ENCODE measurements around the gene TNS2.
"Not testable (repeated sequence)": the region's sequence is repeated elsewhere in the genome, so short reads cannot be mapped to it uniquely, and the experiment has no call there.

The TNS2 gene

DNA sequence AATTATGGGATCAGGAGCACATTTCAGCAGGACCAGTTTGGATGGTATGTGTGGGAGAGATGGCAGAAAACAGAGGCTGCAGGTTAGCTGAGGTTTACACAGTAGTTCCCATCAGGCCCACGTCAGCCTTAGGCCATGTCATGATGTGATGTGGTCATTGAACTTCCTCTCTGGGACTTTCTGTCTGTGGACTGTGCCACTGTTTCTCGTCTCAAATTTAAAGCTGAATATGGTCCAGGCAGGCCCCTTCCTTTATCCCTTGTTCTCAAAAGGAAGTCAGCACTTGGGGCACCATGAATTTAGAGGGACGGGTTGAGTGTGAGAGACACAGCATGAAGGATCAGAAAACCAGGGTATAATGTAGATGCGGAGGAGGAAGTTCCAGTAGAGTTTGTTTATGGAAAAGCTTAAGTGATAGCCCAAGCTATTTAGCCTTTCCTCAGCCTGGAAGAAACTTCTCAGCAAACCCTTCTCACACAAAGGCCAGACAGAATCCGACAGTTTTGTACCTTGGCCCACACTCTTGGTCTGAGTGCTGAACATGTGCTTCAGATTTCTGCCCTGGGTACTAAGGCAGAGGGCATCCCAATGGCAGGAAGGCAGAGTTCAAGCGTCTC is 44.0 kb downstream of the TNS2 start:
- peak in 1 of 56 donors; percentile 8 for DNase-seq

GRCh38 chr12:53094394-53094787 is 44.5 kb downstream of the TNS2 start:
- no peak for DNase-seq

- not testable (repeated sequence) for DNase-seq
Measured at GRCh38 chr12:53094796-53095595, 45.1 kb downstream of the TNS2 start.

GRCh38 chr12:53095596-53095895 is 45.7 kb downstream of the TNS2 start:
- DNase-seq, result not testable (repeated sequence)

DNA sequence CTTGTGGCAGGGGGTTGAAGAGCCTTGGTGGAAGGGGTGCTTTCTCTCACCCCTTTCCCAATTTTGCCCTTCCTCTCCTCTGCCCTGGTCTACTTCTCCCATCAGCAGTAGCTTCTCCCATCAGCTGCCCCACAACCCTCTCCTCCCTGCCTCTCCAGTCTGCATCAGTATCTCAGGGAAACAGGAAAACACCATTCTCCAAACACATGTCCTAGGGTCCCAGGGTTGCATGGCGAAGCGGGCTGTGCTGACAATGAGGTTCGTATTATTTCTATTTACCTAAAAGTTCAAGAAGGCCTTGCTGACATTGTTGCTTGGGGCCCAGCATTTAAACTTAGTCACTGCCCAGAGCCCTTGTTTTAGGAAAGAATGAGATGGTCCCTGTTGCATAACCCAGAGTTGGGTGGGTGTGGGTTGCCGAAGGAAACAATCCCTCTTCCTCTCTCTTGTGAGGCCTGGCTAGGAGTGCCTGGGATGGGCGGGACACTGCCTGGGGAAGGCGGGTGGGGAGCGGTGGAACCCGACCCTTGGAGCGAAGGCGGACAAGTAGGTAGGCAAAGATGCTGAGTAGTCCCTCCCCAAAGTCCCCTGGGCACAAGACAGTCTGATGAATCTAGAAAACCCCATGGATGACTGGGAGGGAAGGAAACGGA is 46.4 kb downstream of the TNS2 start:
- DNase-seq, result no peak

GRCh38 chr12:53096759-53097158 is 46.9 kb downstream of the TNS2 start:
- DNase-seq, result no peak

GRCh38 chr12:53097207-53097563 is 47.3 kb downstream of the TNS2 start:
- no peak for DNase-seq

DNA sequence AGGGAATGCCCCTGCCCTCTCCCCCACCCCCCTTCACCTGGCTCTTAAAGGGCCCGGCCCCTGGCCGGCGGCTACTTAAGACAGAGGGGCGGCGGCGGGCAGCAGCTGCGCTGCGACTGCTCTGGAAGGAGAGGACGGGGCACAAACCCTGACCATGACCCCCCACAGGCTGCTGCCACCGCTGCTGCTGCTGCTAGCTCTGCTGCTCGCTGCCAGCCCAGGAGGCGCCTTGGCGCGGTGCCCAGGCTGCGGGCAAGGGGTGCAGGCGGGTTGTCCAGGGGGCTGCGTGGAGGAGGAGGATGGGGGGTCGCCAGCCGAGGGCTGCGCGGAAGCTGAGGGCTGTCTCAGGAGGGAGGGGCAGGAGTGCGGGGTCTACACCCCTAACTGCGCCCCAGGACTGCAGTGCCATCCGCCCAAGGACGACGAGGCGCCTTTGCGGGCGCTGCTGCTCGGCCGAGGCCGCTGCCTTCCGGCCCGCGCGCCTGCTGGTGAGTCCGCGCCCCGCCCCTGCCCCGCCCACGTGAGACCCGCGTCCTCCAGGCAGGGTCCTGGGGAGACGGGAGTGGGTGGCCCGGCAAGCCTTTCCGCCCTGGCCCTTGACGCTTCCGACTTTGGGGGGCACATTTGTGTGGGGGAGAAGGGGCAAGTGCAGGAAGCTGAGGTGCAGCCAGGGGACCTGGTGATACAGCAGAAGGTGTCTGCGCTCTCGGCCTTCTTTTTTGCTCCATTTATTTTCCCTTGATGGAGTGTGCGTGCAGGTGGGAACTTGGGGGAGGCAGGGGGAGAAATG is 47.9 kb downstream of the TNS2 start, which contains the start of gene IGFBP6:
IGFBP6 (plus strand) TSS at position 104 of the 790 bp plus-strand sequence; CDS start at position 155, 51 bp downstream.
- DNase-seq, result peak in 23 of 56 donors; percentile 4 to 76 (median 35)

GRCh38 chr12:53098354-53098981 is 48.6 kb downstream of the TNS2 start:
- peak in 40 of 56 donors; percentile 13 to 86 (median 44) for DNase-seq

- DNase-seq, result peak in 51 of 56 donors; percentile 10 to 91 (median 59)
Measured at GRCh38 chr12:53099071-53099882, 49.4 kb downstream of the TNS2 start.

GRCh38 chr12:53100466-53101151 is 50.7 kb downstream of the TNS2 start:
- no peak for DNase-seq

GRCh38 chr12:53101266-53101665 is 51.4 kb downstream of the TNS2 start:
- DNase-seq, result no peak

DNA sequence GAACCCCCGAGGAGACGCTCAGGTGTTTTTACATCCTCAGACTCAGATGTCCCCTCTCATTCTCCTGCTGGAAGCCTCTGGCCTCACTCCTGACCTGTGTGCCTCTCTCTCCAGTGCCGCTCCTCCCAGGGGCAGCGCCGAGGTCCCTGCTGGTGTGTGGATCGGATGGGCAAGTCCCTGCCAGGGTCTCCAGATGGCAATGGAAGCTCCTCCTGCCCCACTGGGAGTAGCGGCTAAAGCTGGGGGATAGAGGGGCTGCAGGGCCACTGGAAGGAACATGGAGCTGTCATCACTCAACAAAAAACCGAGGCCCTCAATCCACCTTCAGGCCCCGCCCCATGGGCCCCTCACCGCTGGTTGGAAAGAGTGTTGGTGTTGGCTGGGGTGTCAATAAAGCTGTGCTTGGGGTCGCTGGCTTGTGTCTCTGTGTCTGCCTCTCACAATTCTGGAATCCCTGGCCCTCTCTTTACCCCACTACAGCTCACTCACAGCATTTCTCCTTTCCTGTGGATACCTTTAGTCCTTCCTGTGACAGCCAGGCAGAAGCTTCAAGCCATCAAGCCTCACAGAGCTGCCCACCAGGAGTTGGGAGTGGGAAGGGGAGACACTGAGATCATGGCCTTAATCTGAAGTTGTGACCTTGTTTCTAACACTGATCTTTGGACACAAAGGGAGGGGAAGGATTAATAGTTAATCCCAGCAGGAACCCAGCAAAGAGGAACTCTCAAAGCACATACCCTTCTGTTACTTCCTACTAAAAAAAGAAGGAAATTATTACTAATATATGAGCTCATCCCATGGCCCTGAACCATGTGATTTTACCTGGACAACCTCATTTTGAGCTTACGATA is 52.3 kb downstream of the TNS2 start:
- no peak for DNase-seq

DNA sequence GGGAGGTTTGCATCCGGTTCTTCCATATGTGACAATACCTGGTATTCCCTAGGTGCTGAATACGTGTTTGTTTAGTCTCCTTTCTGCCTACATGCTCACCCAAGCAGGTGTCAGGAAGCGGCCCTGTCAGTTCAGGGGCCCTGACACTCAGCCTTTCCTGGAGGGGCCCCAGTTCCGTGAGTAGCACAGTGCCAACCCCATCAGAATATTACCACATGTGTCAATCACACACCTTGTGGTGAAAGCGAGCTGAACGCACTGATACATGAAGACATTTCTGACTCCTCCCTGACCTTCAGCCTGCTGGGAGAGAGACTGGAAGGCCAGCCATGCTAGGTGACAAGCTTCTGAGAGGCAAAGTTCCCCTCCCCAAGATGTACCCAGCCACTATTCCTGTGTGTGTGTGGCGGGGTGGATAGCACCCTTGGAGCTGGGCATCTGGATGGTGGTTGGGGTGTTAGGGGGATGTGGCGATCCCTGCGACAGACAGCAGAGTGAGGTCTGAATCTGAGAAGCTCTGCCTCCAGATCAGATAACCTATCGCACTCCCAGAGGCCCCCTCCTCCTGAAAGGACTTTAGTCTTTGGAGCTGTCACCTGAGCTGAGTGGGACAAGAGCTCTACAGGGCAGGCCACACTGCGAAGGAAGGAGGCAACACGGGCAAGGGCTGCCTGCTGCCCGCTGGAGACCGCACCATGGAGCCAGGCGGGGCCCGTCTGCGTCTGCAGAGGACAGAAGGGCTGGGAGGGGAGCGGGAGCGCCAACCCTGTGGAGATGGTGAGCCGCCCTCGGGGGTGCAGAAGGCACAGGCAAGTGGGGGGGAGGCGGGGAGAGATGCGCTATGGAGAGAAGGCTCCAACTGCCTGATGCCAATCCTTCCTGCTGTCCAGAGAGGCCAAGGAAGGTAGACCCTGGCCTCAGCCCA is 53.3 kb downstream of the TNS2 start, which contains the start of gene SOAT2:
SOAT2 (plus strand) TSS at position 604 of the 925 bp plus-strand sequence; CDS start at position 696, 92 bp downstream.
- no peak for DNase-seq

GRCh38 chr12:53103860-53104305 is 54.0 kb downstream of the TNS2 start:
- DNase-seq, result no peak

DNA sequence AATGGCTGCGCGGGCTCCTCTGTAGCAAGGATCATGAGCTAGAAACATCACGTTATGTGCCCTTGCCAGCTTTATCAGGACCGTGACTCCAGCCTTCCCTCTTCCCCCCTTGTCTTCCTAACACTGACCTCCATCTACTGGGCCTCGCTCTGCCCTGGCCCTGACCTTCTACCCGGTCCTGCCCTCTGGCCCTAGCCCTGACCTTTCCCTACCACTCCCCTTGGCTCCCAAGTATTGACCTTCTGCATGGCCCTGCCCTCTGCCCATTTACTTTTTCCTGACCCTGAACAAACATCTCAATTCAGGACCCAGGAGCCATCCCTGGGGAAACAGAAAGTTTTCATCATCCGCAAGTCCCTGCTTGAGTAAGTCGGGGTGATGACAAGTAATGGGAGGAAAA is 55.4 kb downstream of the TNS2 start:
- DNase-seq, result no peak

GRCh38 chr12:53105712-53106439 is 56.0 kb downstream of the TNS2 start:
- DNase-seq, result no peak
